Heart right ventricle (tissue), 16 donors: ENCODE measurements around the gene TGFBRAP1. TPM values are rescaled to one million over a fixed set of nuclear protein-coding genes. Genes with fewer than 3 reads are reported as not detected.
A peak's percentile ranks its signal among the peaks of the same experiment; 100 is the strongest.

Experiments
- ATAC-seq, 8 donors: fragments of 200-7000 bp; cut with Tn5 transposase; one replicate each; pipeline ENCODE4 v1.9.1; 2020; ENCODE audit warnings: mild to moderate bottlenecking in 8 of 8, moderate library complexity in 8 of 8, moderate number of reproducible peaks in 1 of 8
- DNase-seq, 2 donors: peaks; one replicate each; pipeline ENCODE4 v3.0.0-alpha.2; 2020
- H3K27ac ChIP-seq, 10 donors: fragments of 200-600 bp; sonication (generic) in 2 of 10; one replicate each; pipeline versions ENCODE4 v1.5.0 to v1.8.0; 2020 to 2022; ENCODE audit warnings: mild to moderate bottlenecking in 3 of 10
- H3K27me3 ChIP-seq, 7 donors: fragments of 200-600 bp; one replicate each; pipeline ENCODE4 v1.8.0; 2021 to 2022; ENCODE audit warnings: mild to moderate bottlenecking in 2 of 7
- H3K36me3 ChIP-seq, 9 donors: fragments of 200-600 bp; sonication (generic) in 1 of 9; one replicate each; pipeline versions ENCODE4 v1.5.0 to v1.8.0; 2020 to 2022; ENCODE audit warnings: mild to moderate bottlenecking in 2 of 9
- H3K4me1 ChIP-seq, 9 donors: fragments of 200-600 bp; sonication (generic) in 1 of 9; one replicate each; pipeline versions ENCODE4 v1.5.0 to v1.8.0; 2020 to 2022; ENCODE audit warnings: mild to moderate bottlenecking in 4 of 9
- H3K4me3 ChIP-seq, 10 donors: fragments of 200-600 bp; sonication (generic) in 2 of 10; one replicate each; pipeline versions ENCODE4 v1.5.0 to v1.8.0; 2020 to 2022; ENCODE audit warnings: mild to moderate bottlenecking in 7 of 10, moderate library complexity in 2 of 10
- H3K9me3 ChIP-seq, 11 donors: fragments of 200-600 bp in 10 of 11; sonication (generic) in 2 of 11; one replicate each; pipeline versions ENCODE4 v1.5.0 to v1.8.0; 2013 to 2022; ENCODE audit warnings: mild to moderate bottlenecking in 2 of 11, control low read depth in 1 of 11, moderate library complexity in 1 of 11
- CTCF ChIP-seq, 9 donors: fragments of 200-600 bp; sonication (generic) in 2 of 9; IDR thresholded peaks; one replicate each; pipeline versions ENCODE4 v1.5.0 to v1.8.0; 2021 to 2022; ENCODE audit warnings: antibody characterized with exemption in 9 of 9, mild to moderate bottlenecking in 5 of 9, moderate library complexity in 1 of 9
- WGBS, 2 donors: extraction: QIAGEN DNeasy Blood & Tissue Kit; methylation state at CpG; one replicate each; pipeline ENCODE4 v1.1.7; 2013; ENCODE audit warnings: inconsistent platforms in 1 of 2; 5-methylcytosine and 5-hydroxymethylcytosine counted together
- intact Hi-C, 10 donors: fragments of 100-400 bp; cut with DNase I; formaldehyde crosslinking; loops; one replicate each; pipeline versions ENCODE4 v1.11.1 to v1.14.2; 2022
- polyA plus RNA-seq, 2 donors: library from polyadenylated mRNA; stranded (reverse); fragments of 200-250 nt; gene quantifications; one replicate each; pipeline ENCODE4 v1.2.3, GENCODE V29; 2013
- total RNA-seq, 10 donors: library from RNA; stranded (reverse); fragmentation: NEBNext Ultra II Directional in 3 of 10; extraction: Animal tissue kit (Norgen Biotek cat#: 25700) in 3 of 10; gene quantifications; one replicate each; pipeline versions ENCODE4 v1.2.1 to v1.2.4, GENCODE V29; 2021 to 2023
- donor health status: Arrhythmogenic right ventricular cardiomyopathy.
- donor health status: ischemic (EF 13 %, LVEDD 7.1; RV severe dilation, severe dysfunction).
- donor health status: healthy with polysubstance abuse.
- donor health status: DM: no; HTN: yes; CAD: no.
- donor health status: DM: no; HTN: no; CAD: no.
- donor health status: ischemic (EF 25% LVEDD 6.9; RV normal size, moderate dysfunction).
- donor health status: ischemic (EF 25% LVEDD 5.7; RV mildly dilated, moderate dysfunction).
- donor health status: healthy.
- donor health status: DM: yes; HTN: yes; CAD: no.
- donor health status: Ischemic cardiomyopathy.
- donor health status: ischemic (EF 35%, LVEDD 5.7; RV mildly dilated, moderate dysfunction).
- donor health status: nonischemic (EF 11% LVEDD 7.7; RV severe dilation, severe dysfunction).
- donor health status: DM: yes; HTN: yes; CAD: no.
- donor health status: PGD.
- donor health status: ischemic (EF 29% LVEDD 5.4; RV normal size, mild dysfunction).
- donor health status: nonischemic (EF 23%, LVEDD 6.1; RV moderate dilation, normal function).

The TGFBRAP1 gene
- total and polyA plus RNA-seq, 12 donors, result 2.1 to 12.7 (median 10.4) TPM

- H3K27ac ChIP-seq, result no peak overlapping the region
- intact Hi-C loops, result loop anchor here in 2 of 10 donors (1.0 to 5.0 kb wide), 2 partner anchors 122 to 124 kb away; no protein-coding TSS in a partner anchor
- WGBS, 2 donors, result 48 to 51% methylated on average over 5 of the region's 5 CpGs
These were observed 93.5 kb downstream of the TGFBRAP1 start for GRCh38 chr2:105236060-105236424.

DNA sequence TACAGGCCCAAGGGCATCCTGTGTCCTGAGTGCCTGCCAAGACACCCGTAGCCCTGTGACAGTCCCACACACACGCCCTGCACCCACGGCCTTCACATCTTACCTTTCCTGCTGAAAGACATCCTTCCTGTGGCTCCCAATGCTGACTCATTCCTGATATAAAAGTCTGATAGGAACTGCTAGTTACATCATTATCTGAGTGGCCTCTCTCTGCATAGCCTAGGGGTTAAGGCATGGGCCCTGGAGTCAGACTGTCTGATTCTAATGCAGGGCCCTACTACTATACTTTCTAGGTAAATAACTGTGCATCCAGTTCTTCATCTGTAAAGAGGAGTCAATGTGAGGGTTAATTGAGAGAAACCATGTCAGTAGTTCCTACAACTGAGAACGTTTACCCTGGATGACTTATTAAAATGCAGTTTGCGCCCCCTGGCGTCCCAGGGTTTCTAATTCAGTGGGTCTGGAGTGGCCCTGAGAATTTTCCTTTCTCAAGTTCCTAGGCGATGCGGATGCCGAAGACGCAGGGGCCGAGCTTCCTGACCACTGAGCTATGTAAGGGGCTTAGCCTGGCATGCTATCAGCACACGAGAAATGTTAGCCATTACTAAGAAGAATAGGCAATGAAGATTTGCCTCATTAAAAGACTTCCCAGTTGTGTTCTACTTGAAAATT, 94.0 kb downstream of the TGFBRAP1 start:
- Histone ChIP-seq H3K27ac (no peak overlapping the region), H3K27me3 (peaks cover 0 to 18% (median 11%) of the 10 kb centered on the region in 7 donors), H3K9me3 (no peaks in the 10 kb centered on the region), H3K4me1 (peaks cover 0 to 17% (median 0%) of the 10 kb centered on the region in 9 donors), H3K4me3 (no peak overlapping the region), H3K36me3 (no peaks in the 10 kb centered on the region)
- peak; percentile 38 to 79 (median 75) for TF ChIP-seq CTCF (IDR thresholded peaks at IDR 0.05)
- intact Hi-C loops, result loop anchor here (1.0 to 5.0 kb wide), 4 partner anchors 120 to 123 kb away; no protein-coding TSS in a partner anchor
- DNase-seq (peak; percentile 63 to 67), ATAC-seq (peak; percentile 39 to 82 (median 72))
- WGBS, 2 donors, result 10 to 14% methylated on average over 12 of the region's 12 CpGs

More at GRCh38 chr2:105236060-105236424, 93.5 kb downstream of the TGFBRAP1 start:
- no peak for ATAC-seq
- Histone ChIP-seq H3K9me3 (no peaks in the 10 kb centered on the region), H3K27me3 (peaks cover 0 to 18% (median 11%) of the 10 kb centered on the region in 7 donors), H3K4me3 (no peak overlapping the region), H3K36me3 (no peaks in the 10 kb centered on the region), H3K4me1 (peaks cover 0 to 17% (median 0%) of the 10 kb centered on the region in 9 donors)
- TF ChIP-seq CTCF (IDR thresholded peaks at IDR 0.05), result no peak
- DNase-seq, result no peak

- Histone ChIP-seq H3K4me1 (peaks cover 0 to 5% (median 0%) of the 10 kb centered on the region in 9 donors), H3K9me3 (no peaks in the 10 kb centered on the region), H3K36me3 (no peaks in the 10 kb centered on the region), H3K27me3 (peaks cover 0 to 13% (median 5%) of the 10 kb centered on the region in 7 donors), H3K4me3 (no peak overlapping the region), H3K27ac (no peak overlapping the region)
- no peak for DNase-seq
- 36 to 39% methylated on average over 3 of the region's 3 CpGs for WGBS, 2 donors
- intact Hi-C loops, result loop anchor here in 1 of 10 donors (5.0 kb wide), 1 partner anchor 104 kb away; no protein-coding TSS in a partner anchor
- no peak for TF ChIP-seq CTCF (IDR thresholded peaks at IDR 0.05)
- ATAC-seq, result no peak
These were observed 98.3 kb downstream of the TGFBRAP1 start for GRCh38 chr2:105231232-105231619.

DNA sequence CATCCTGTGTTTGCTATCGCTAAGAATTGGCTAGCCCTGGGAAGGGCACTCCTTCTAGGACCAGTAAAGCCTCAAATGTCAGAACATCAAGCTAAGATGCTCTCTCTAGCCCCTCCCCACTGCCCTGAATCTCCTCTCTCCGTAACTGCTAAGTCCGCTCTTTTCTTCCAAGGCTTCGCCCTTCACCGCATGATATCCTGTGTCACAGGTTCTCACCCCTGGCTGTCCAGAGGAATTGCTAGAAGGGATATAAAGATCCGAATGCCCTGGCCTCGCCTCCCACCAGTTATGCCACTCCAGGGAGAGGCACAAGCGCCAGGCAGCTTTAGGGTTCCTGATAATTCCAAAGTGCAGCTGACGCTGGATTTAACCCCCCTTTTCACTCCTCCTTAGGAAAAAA, 105.1 kb downstream of the TGFBRAP1 start:
- intact Hi-C loops, result no loop called here
- no peaks in the 10 kb centered on the region for H3K36me3 ChIP-seq
- no peaks in the 10 kb centered on the region for H3K4me1 ChIP-seq
- ATAC-seq (no peak), DNase-seq (no peak)
- no peak for TF ChIP-seq CTCF (IDR thresholded peaks at IDR 0.05)
- no peak overlapping the region for H3K27ac ChIP-seq
- H3K9me3 ChIP-seq, result no peaks in the 10 kb centered on the region
- no peak overlapping the region for H3K4me3 ChIP-seq
- 76 to 77% methylated on average over 9 of the region's 9 CpGs for WGBS, 2 donors
- peaks cover 0 to 16% (median 3%) of the 10 kb centered on the region in 7 donors for H3K27me3 ChIP-seq
